ENCODE results near the gene TAS1R1.
"Not testable (repeated sequence)": the region's sequence is repeated elsewhere in the genome, so short reads cannot be mapped to it uniquely, and the experiment has no call there.

Gene TAS1R1

GRCh38 chr1:6588128-6588892 lies 33.2 kb downstream of the TAS1R1 start:
- no peak for DNase-seq (ENCODE audit: low read depth in 1 of 2, low spot score in 1 of 2)

- no peak for DNase-seq (ENCODE audit: low read depth in 1 of 2, low spot score in 1 of 2)
These were observed 33.9 kb downstream of the TAS1R1 start for GRCh38 chr1:6588893-6589520.

- no peak for DNase-seq (ENCODE audit: low read depth in 1 of 2, low spot score in 1 of 2)
These were observed 34.9 kb downstream of the TAS1R1 start for GRCh38 chr1:6590046-6590445.

GRCh38 chr1:6591222-6591621 lies 36.1 kb downstream of the TAS1R1 start:
- DNase-seq (ENCODE audit: low read depth in 1 of 2, low spot score in 1 of 2) = no peak

- no peak for DNase-seq (ENCODE audit: low read depth in 1 of 2, low spot score in 1 of 2)
These were observed 36.5 kb downstream of the TAS1R1 start for GRCh38 chr1:6591644-6592043.

GRCh38 chr1:6592441-6592840 lies 37.3 kb downstream of the TAS1R1 start:
- DNase-seq (ENCODE audit: low read depth in 1 of 2, low spot score in 1 of 2) = no peak

DNA sequence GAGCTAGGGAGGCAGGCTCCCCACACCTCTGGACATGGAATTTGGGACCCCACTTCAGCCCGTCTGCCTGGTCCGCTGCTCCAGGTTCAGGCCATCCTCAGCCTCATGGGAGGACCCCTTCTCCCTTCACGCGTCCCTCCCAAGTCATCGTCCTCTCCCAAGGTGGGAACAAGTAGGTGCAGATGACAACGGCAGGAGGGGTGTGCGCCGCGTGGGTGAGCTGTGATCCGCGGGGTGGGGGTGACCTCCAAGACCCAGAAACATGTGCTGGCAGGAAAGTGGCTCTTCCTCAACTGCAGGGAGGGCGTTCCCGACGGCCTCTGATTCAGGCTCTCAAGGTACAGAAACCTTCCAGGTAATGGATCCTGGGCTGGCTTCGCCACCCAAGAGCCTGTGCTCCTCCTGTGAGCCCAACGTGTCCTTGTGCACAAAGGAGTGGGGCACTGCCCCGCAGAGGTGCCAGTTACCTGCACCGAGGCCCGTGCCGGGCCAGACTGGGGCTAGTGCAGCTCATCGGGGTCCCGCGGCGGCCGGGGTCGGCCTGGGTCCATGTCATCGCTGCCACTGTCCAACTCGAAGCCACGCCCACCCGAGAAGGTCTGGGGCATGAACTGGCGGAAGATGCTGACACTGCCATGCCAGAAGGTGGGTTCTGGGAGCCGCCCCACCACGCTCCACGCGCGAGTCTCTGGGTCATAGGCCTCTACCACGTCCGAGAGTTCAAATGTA lies 37.9 kb downstream of the TAS1R1 start:
- DNase-seq (ENCODE audit: low read depth in 1 of 2, low spot score in 1 of 2) = no peak

DNA sequence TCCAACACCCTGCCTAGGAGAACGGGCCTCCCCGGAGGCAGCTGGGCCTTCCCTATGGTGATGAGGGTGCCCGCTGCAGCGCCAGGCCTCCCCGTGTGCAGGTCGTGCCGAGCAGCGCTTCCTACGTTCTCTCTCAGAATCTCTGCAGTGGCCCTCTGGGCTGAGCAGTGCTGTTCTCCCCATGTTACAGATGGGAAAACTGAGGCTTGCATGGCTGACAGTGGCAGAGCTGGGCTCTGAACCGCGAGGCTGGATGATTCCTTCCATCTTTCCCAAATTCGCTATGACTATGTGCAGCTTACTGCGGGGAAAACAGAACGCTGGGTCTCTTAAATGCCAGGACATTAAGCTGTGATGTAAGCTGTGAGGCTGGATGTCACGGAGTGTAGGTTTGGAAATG lies 38.7 kb downstream of the TAS1R1 start:
- no peak for DNase-seq (ENCODE audit: low read depth in 1 of 2, low spot score in 1 of 2)

DNA sequence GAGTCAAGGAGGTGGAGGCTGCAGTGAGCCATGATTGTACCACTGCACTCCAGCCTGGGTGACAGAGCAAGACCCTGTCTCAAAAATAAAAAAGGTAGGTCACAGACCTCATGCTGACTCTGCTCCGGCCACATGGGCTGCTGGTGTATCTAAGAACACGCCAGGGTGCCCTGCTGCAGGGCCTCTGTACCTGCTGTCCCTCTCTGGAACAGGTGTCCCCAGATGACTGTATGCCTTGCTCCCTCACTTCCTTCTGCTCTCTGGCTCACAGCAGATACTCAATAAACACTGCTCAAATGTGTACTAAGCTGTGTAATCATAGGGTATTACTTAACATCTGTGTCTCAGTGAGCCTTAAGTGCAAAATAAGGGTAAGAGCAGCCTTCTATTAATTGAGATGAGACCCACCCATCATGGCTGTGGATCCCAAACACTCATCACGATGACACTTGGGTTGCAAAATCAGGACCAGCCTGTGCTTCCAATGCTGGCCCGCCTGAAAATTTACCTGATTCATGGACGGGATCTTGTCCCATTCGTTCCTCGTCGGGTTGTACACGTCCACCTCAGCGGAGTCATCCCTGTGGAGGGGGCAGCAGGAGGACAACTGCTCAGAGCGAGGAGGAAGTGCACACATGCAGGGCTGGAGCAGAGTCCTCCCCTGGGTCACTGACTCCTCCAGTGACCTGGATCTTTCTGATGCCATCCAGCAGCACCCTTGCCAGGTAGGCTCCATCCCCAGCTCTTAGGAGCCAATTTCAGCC lies 40.1 kb downstream of the TAS1R1 start:
- DNase-seq (ENCODE audit: low read depth in 1 of 2, low spot score in 1 of 2) = no peak

- DNase-seq (ENCODE audit: low read depth in 1 of 2, low spot score in 1 of 2) = no peak
These were observed 41.2 kb downstream of the TAS1R1 start for GRCh38 chr1:6596351-6596750.

DNA sequence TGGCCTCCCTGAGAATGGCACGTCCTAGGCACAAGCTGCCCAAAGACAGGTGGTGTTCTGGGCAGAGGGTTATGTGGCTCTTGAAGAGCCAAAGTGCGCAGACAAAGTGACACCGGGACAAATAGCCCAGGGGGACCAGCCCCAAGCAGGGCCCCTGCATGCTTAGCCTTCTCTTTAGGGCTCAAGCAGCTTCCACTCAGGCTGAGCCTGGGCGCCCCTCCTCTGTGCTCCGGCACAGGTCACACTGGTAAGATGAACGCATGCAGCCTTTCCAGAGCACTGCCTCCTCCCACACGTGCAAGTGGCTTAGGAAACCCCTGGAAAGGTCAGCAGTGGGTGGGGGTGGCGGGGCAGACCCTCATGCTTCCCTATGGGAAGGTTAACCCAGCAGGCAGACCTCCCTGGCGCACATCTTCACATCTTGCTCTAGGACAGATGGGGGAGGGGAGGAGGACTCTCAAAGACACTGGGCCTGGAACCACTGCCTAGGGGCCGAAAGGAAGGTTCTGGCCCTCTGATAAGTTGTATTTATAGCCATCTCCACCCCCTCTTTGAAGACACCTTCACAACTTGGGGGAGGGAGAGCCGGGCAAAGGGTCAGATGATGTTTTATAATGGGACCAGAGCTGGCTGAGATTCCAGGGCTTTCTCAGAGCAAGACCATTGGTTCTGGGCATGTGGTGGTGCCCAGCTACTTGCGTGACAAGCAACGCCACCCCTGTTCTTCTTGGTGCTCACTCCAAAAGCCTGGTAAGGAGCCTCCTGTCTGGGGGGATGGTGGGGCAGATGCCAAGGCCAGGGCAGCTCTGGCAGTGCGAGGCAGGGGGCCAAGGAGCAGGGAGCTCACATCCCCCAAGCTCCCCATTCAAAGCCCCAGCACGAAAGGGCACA lies 42.0 kb downstream of the TAS1R1 start:
- no peak for DNase-seq (ENCODE audit: low read depth in 1 of 2, low spot score in 1 of 2)

DNA sequence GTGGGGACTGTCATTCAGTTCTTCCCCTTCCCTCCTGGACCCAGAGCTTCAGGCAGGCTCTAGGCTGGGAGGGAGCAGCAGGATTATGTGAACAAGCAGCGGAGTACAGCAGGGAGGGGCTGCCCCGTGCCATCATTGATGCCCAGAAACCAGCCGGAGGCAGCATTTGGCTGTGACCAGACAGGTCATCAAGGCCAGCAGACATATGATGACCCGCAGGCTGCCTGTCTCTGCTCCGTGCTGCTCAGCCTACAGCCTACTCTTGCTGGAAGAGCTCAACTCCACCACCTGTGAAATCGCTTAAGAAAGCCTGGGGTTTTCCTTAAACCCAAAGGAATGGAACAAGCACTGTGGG lies 42.6 kb downstream of the TAS1R1 start:
- DNase-seq (ENCODE audit: low read depth in 1 of 2, low spot score in 1 of 2) = no peak

DNA sequence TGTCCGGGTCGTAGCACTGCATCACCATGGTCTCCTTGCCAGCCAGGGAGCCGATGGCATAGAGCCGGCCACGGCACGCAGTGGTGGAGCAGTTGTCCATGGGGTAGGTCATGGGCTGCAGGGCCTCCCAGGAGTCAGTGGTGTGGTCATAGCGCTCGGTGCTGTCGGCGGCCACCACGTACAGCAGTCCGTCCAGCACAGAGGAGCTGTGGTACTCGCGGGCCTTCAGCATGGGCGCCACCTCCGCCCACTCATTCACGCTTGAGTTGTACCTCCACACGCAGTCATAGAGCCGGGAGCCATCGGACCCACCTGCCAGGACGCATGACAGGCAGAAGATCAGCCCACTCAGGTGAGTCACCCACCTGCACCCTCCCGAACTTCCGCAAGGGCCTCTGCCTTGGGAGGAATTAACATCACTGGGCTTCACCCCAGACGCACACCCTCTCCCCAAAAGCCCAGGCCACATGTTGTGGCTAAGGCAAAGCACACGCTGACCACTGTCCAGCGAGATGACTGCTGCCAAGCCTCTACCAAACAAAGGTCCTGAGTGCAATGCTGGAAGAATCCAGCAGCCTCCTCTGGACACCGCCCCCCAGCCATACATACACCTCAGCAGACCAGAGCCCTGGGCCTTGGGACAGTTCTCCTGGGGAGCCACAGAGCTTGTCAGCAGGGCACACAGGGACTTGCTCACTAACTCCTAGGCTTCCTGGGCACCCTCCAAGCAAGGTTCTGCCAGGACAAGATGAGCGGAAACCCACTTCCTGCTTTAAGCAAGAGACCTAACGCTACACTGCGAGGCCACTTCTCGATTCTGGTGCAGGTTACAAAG lies 44.3 kb downstream of the TAS1R1 start:
- peak in 1 of 2 donors; percentile 42 for DNase-seq (ENCODE audit: low read depth in 1 of 2, low spot score in 1 of 2)

- not testable (repeated sequence) for DNase-seq (ENCODE audit: low read depth in 1 of 2, low spot score in 1 of 2)
These were observed 44.9 kb downstream of the TAS1R1 start for GRCh38 chr1:6599991-6600390.

- DNase-seq (ENCODE audit: low read depth in 1 of 2, low spot score in 1 of 2) = no peak
These were observed 45.4 kb downstream of the TAS1R1 start for GRCh38 chr1:6600410-6601048.

DNA sequence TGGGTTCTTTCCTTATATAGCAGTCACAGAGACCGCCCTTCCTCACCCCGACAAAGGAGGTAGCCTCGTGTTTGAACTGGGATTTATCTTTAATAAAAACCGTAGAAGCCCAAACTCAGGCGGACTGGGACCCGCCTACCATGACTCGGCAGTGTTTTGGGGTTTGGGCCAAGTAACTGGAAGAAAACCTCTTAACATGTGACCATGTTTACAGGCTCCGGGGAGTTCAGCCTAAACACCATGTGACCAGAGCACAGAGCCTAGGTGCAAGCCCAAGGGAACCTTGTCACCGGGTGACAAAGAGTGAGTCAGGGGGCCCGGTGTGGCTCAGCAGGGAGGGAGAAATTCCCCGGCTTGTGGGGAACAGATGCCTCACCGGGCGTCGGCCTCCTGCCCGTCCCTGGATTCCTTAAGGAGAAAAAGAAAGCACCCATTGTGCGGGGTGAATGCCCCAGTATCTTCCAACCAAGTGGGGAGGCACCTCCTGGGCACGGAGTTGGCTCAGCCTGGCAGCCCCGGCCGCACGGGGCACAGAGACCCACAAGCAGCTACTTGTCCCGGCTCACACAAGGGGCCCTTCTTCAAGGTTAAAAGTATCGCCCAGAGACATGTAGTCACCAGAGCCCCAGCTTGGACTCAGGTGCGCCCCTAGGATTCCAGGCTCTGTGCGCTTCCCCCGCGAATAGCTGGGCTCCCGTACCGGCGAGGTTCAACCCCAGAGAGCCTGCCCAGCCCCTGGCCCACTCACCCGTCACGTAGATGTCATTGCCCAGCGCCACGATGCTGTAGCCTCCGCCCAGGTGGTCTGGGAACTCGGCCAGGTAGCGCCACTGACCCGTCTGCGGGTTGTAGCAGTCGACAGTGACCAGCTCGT lies 46.2 kb downstream of the TAS1R1 start:
- DNase-seq (ENCODE audit: low read depth in 1 of 2, low spot score in 1 of 2) = peak; percentile 66 to 86

GRCh38 chr1:6601923-6602668 lies 47.0 kb downstream of the TAS1R1 start:
- no peak for DNase-seq (ENCODE audit: low read depth in 1 of 2, low spot score in 1 of 2)
